Frontal cortex (tissue), 4 donors: ENCODE data around the gene CD2. TPM values are rescaled to one million over a fixed set of nuclear protein-coding genes. Genes with fewer than 3 reads are reported as not detected.

Experiments used
- DNase-seq, 2 donors: peaks; one replicate each; pipeline ENCODE4 v3.0.0; 2012; ENCODE audit warnings: low spot score in 2 of 2
- FAIRE-seq: peaks from 2 replicates; lab custom pipeline; 2012; peaks lifted over from hg19 to GRCh38; lab: Jason Lieb, UNC
- total RNA-seq: library from RNA; depleted of rRNA; stranded (reverse); fragments of >200 nt; gene quantifications from one replicate; pipeline ENCODE4 v1.2.3, GENCODE V29; 2014
- donor health status: control.
- donor health status: control.
- donor health status: control.

CD2 gene
- total RNA-seq, 1 donor from 2014 or later: not detected

DNA sequence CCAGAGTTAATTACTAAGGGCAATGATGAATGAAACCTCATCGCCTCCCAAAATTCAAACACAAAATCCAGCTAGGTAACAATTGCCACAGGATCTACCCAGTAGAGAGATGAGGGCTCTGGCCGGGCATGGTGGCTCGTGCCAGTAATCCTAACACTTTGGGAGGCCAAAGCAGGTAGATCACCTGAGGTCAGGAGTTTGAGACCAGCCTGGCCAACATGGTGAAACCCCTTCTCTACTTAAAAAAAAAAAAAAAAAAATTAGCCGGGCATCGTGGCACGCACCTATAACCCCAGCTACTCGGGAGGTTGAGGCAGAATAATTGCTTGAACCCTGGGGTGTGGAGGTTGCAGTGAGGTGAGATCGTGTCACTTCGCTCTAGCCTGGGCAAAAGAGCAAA, 15.8 kb downstream of the CD2 start:
- DNase-seq: no peak
- FAIRE-seq: no peak

- FAIRE-seq (no peak), DNase-seq (no peak)
Observed at GRCh38 chr1:116770625-116771024, 16.4 kb downstream of the CD2 start.

GRCh38 chr1:116771997-116772647, 17.9 kb downstream of the CD2 start:
- no peak for FAIRE-seq
- DNase-seq: no peak

GRCh38 chr1:116772648-116773045, 18.4 kb downstream of the CD2 start:
- DNase-seq (no peak), FAIRE-seq (no peak)

GRCh38 chr1:116775116-116775752, 21.0 kb downstream of the CD2 start:
- FAIRE-seq (no peak), DNase-seq (no peak)

- DNase-seq (no peak), FAIRE-seq (no peak)
Observed at GRCh38 chr1:116777831-116778830, 23.9 kb downstream of the CD2 start.

DNA sequence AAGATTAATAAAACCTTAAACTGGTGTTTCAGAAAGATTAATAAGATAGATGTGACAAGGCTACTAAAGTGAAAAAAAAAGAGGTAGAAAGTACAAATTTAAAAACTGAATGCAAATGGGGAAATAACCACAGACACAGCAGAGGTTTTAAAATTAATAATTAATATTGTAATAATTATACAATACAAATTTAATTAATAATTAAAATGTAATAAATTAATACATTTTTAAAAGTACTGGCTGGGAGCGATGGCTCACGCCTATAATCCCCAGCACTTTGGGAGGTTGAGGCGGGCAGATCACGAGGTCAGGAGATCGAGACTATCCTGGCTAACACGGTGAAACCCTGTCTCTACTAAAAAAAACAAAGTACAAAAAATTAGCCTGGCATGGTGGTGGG, 26.8 kb downstream of the CD2 start:
- FAIRE-seq (no peak), DNase-seq (no peak)

- FAIRE-seq (no peak), DNase-seq (no peak)
Observed at GRCh38 chr1:116785006-116785405, 30.8 kb downstream of the CD2 start.

DNA sequence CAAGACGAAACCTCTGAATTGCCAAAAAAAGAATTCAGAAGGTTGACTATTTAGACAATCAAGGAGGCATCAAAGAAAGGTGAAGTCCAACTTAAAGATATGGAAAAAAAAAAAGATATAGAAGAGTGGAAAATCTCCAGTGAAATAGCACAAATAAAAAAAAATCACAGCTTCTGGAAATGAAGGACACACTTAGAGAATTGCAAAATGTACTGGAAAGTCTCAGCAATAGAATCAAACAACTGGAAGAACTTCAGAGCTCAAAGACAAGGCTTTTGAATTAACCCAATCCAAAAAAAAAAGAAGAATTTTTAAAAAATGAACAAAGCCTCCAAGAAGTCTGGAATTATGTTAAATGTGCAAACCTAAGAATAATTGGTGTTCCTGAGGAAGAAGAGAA, 31.8 kb downstream of the CD2 start:
- no peak for DNase-seq
- FAIRE-seq: no peak

DNA sequence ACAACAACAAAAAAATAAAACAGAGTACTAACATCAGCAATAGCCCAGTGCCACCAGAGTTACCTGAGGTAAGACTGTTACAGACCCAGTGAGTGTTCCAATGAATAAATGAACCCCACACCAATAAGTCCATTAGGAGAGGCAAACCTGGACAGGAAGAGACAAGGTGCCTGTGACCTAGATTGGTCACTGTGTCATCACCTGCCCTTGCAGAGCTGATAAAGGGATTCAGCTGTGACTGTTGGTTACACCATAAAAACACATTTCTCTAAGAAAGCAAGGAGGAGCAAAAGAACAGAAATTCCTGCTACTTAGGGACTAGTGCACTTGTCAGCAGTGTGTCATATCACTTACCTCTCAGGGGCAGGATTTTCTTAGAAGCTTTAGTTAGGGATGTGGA, 37.5 kb downstream of the CD2 start:
- FAIRE-seq (no peak), DNase-seq (no peak)

DNA sequence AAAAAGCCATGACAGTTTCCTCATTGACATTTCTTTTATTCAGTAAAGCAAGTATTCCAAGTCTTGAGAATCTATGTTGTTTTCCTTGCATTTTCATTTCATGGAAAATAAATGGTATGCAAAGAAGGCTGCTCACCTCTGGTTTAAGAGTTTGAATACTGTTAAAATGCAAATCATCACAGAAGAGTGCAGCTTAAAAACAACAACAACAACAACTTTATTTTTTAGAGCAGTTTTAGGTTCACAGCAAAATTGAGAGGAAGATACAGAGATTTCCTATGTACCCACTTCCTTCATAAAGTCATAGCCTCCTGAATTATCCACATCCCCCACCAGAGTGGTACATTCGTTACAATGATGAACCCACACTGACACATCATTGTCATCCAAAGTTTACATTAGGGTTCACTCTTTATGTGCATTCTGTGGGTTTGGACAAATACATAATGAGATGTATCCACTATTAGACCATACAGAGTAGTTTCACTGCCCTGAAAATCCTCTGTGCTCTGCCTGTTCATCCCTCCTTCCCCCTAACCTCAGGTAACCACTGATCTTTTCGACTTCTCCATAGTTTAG, 39.2 kb downstream of the CD2 start:
- FAIRE-seq: no peak

GRCh38 chr1:116794371-116794770, 40.1 kb downstream of the CD2 start:
- FAIRE-seq (no peak), DNase-seq (no peak)

More for the DNA sequence above, 39.2 kb downstream of the CD2 start:
- DNase-seq: no peak

DNA sequence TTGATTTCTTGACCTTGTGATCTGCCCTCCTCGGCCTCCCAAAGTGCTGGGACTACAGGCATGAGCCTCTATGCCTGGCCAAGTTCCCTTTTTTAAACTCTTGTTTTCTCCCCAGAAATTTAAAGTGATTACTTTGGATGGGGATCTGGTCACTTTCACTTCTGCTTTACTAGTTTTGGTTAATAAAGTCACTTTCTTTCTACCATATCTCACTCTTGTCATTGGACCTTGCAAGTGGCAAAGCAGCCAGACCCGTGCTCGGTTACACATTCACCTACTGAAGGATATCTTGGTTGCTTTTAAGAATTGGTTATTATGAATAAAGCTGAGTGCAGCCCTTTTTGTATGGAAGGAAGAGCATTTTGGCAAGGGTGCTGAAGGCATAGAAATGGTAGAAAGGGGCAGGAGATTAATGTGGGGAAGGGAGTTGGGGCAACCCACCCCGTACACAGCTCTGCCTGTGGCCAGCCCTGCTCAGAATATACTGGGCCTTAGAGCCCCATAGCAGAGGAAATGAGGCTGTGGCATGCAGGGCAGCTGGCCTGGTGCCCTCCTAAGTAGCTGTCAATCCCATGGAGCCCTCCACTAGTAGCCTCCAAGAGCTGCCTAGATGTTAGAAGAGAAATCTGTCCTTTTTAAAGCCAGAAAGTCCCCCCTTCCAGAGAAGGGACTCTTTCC, 40.7 kb downstream of the CD2 start:
- DNase-seq (no peak), FAIRE-seq (no peak)

- FAIRE-seq (no peak), DNase-seq (no peak)
Observed at GRCh38 chr1:116795482-116795829, 41.2 kb downstream of the CD2 start.

DNA sequence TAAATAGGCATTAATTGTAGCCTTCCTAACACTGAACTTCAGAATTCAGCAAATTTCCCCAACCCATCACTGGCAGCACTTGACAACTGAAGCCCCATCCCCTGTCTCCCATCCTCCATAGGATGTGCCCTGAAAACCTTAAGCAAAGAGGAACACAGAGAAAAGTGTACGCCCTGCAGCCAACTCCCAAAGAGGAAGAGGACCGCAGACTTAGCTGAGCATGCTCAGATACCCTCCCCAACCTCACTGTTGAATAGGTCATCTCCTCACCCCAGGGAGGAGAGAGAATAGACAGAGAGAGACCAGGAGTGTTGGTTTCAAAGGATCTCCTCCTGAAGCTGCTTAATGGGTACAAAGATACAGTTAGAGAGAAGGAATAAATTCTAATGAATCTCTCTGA, 50.5 kb downstream of the CD2 start:
- DNase-seq (no peak), FAIRE-seq (no peak)

- FAIRE-seq: no peak
- no peak for DNase-seq
Observed at GRCh38 chr1:116805398-116805797, 51.2 kb downstream of the CD2 start.

DNA sequence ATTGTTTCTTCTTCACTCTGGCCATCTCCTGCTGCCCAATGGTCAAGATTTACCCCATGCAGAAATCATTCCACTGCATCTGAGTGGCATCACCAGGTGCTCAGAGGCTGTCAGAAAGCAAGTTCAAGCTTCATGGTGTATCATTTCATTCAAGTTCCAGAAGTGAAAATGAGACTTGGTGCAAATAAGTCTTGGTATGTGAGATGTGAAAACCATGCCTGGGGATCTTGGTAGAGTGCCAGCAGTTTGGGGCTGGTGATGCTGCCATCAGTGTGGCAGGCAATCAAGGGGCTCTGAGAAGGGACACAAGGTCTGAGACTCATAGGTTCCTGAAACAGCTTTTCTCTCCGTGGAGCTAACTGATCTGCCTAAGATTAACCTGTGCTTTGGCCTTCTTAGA, 52.0 kb downstream of the CD2 start:
- FAIRE-seq: no peak
- no peak for DNase-seq

DNA sequence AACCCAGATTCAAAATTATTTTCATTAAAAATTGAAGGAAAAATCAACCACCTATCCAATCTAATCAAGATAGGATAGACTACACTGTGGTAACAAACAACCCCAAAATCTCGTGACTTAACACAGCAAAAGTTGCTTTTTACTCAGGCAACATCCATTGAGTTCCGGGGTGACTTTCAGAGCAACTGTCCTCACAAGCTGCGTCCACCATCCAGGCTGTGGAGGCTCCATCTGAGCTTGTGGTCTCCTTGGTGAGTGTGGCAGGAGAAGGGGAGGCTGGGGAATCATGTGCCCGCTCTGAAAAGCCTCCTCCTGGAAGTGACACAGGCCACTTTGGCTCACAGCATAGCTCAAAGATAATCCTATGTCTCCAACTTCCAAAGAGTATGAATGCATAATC, 52.4 kb downstream of the CD2 start:
- DNase-seq (no peak), FAIRE-seq (no peak)

GRCh38 chr1:116807394-116808199, 53.4 kb downstream of the CD2 start:
- DNase-seq (no peak), FAIRE-seq (no peak)
